ENCODE results near the gene GRIN2A.

DNA sequence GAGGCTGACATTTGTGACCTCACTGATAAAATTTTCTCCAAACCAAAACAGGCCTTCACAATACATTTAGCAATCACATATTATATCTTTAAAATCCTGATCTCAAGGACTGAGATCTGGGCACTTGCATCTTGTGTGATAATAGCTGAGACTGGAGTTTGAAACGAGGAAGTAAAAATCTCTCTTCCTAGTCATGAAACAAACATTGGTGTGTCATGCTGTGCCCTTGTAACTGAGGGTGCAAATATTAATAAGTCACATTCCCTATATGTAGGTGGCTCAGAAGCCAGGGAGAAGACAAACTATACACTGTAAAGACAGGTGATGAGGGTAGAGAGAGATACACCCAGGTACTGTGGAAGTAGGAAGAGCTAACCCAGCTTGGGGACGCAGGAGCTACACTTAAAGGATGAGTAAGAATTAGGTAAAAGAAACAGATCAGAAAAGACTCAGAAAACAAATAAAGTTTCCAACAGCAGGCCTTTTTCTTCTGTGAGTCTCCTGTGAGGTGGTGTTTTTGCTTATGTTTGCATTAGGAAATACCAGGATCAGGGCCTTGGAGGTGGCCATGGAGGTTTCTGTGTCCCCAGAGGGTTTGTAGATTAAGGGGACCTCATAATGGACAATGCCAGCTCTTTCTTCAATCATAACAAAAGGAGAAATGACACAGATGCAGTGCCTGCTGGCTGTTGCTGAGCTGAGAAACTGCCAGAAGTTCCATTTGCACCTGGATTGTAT lies 335.7 kb downstream of the GRIN2A start:
- TF ChIP-seq CTCF (IDR thresholded peaks at IDR 0.05), result no peak
- no peak for TF ChIP-seq POLR2A (IDR thresholded peaks at IDR 0.05)
- TF ChIP-seq EP300 (IDR thresholded peaks at IDR 0.05), result no peak

All from gastroesophageal sphincter (tissue), 3 donors.